ENCODE results near the gene C6orf15.

Gene C6orf15

DNA sequence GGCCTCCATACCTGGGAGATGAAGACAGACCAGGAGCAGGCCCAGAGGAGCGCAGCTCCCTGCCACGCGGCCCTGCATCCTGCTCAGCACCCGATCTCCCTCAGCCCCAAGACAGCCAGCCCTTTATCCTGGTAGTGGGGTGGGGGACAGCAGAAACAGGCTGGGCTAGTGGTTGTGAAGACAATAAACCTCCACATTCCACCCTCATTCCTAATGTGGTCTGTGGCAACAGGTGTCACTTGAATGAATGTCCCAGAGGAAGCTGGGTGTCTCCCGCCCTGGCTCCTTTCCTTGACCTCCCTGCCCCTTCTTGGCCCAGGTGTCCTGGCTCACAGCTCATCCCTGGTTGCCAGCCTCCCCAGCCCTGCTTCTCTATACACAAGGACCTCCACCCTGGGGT lies at the start of gene C6orf15:
Gene C6orf15, minus strand, starts transcription at position 98 of the 400 bp plus-strand sequence. Its CDS starts 20 bp downstream, at position 78.
- no peak for DNase-seq (ENCODE audit: low spot score)

DNA sequence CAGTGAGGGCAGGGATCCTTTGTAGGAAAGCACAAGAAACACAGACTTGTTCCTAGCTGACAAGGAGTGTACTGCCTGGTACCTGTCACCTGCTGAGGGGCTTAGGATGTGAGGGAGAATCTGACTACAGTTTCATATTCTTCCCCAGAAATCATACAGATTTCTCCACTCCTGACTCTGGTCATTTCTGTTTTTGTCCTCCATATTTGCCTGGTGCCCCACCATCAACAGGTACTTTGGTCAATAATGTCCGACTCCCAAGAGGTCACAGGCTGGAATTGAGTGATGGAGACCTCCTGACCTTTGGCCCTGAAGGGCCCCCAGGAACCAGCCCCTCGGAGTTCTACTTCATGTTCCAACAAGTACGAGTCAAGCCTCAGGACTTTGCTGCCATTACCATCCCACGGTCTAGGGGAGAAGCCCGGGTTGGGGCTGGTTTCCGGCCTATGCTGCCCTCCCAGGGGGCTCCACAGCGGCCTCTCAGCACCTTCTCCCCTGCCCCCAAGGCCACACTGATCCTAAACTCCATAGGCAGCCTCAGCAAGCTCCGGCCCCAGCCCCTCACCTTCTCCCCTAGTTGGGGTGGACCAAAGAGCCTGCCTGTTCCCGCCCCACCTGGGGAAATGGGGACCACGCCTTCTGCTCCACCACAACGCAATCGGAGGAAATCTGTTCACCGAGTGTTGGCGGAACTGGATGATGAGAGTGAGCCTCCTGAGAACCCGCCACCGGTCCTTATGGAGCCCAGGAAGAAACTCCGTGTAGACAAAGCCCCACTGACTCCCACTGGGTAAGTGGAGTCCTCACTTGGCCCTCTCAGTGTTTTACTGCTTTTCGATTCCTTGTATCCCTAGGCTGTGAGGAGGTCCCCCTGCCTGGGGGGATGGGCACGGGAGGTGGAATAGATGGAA lies 49.1 kb upstream of the C6orf15 start:
- no peak for DNase-seq (ENCODE audit: low spot score)

DNA sequence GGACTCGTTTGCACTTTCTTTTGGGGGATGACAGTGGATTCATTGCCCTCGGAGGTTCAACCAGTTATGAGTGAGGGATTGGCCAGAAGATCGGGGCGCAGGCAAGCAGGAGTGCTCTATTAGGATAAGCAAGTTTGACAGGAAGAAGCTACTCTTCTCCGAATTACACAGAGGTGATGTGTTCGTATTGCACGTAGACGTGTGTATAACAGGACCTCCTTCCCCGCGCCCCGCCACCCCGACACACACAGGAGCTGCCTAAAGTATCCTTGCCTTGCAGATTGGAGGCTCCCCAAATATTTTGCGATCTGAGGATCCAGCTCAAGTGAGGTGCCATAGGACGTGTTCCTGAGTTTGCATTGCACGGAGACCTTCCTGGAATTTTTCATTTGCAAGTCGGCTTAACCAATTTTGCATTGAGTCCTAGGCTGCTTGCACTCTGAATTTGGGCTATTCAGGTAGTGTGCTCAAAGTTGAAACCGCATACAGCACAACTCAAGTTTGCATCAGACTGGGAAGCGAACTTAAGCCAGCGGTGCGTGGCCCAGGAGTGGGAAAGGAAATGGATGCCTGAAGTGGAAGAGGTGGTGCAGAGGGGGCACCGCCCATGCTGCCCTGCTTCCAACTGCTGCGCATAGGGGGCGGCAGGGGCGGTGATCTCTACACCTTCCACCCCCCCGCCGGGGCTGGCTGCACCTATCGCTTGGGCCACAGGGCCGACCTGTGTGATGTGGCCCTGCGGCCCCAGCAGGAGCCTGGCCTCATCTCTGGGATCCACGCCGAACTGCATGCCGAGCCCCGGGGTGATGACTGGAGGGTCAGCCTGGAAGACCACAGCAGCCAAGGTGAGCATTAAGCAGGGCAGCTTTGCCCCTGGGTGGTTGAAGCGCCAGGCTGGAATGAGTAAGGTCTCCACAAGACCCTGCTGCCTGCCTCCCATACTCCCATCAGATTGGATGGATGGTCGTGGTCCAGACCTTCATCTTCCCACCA lies 46.8 kb upstream of the C6orf15 start:
- DNase-seq (ENCODE audit: low spot score), result peak; percentile 16

DNA sequence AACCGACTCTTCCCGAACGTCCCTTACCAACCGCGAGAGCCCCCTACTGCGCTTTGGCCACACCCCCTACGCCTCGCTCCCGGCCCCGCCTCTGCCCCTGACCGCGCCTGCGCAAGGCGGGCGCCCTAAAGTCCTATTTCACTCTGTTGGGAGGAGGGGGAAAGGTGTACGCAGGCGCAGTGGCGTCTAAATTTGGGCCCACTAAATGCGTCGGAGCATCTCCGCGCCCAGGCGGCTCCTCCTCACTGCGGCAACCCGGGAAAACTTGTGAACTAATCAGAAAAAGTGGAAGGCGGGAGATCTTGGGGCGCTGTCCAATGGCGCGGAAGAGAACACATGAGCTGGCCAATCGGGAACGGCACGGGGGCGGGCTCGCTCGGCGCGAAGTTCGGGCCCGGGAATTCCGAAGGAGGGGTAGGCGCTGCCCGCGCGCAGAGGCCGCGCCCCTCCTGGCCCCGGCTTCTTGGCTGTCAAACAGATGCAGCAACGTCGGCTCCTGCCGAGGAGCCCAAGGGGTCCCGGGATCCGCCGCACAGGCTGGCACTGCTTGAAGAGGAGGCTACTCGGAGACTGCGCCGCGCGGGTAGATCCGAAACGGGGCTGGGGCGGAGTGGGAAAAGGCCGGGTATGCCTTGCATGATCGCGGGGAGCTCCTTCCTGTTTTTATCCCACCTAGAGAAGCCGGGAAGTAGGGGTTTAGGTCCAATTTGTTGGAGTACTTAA lies 45.9 kb upstream of the C6orf15 start, which contains the start of gene TCF19:
Gene TCF19, plus strand, starts transcription at position 450 of the 723 bp plus-strand sequence. CDS start 881 bp downstream, outside the sequence.
- peak; percentile 99 for DNase-seq (ENCODE audit: low spot score)

DNA sequence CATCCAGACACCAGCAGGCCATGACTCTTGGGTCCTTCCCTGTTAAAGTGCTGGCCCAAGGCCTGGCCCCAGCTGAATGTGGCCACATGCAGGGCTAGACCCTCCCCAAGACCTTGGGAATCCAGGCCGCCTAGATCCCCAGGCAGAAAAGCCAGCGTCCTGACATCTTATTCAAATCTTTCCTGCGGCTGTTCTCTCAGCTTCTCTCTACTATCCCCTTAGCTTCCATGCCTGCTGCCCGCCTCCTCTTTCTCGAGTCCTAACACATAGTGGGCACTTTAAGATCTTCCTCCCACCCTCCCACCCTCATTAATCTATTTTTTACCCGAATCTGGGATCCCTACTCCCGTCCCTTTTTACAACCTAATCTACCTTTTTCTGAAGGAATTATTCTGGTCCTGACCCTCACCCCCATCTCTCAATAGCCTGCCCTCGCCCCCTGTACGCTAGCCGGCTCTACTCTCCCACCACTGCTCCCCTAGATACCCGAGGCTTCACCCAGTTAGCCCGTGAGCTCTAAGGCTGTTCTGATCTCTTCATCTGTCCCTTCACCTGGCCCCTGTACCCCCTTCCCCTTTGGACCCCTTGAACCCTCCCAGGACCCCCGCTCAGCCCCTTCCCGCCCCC lies 45.3 kb upstream of the C6orf15 start, which contains the start of gene CCHCR1:
Gene CCHCR1, minus strand, starts transcription at position 290 of the 627 bp plus-strand sequence. Its CDS starts 202 bp downstream, at position 88.
- no peak for DNase-seq (ENCODE audit: low spot score)

DNA sequence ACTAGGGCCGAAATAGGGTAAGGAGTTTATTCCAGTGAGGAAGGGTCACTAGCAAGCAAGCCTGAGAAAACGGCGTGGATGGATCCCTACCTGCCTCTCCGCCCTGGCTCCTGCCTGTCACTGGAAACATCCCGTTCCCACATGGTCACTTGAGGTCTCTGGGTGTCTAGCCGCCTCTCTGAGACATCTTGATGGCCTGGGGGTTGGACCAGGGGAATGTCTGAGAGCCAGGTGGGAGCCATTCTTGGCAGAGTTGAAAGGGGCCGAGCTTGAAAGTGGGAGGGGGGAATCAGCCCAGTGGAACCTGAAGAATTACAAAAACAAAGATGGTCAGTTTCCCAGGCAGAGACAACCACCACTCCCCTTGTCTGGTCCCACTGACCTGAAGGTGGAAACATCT lies 44.3 kb upstream of the C6orf15 start:
- no peak for DNase-seq (ENCODE audit: low spot score)

DNA sequence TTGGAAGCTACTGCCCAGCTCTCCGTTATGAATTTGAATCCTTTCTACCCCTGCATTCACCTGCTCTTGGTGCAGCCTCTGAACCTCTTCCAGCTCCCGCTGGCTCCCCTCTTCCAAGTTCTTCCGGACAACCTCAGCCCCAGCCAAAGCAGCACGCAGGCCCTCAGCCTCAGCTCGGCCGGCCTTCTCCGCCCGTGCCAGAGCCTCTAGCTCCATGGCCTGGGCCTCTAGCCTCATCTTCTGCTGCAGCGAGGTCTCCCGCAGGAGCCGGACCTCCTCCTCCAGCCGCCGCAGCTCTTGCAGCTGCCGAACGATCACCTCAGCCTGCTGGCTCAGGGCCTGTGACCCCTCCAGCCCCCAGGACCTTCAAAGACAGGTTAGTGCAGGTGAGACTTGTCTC lies 42.1 kb upstream of the C6orf15 start:
- no peak for DNase-seq (ENCODE audit: low spot score)

DNA sequence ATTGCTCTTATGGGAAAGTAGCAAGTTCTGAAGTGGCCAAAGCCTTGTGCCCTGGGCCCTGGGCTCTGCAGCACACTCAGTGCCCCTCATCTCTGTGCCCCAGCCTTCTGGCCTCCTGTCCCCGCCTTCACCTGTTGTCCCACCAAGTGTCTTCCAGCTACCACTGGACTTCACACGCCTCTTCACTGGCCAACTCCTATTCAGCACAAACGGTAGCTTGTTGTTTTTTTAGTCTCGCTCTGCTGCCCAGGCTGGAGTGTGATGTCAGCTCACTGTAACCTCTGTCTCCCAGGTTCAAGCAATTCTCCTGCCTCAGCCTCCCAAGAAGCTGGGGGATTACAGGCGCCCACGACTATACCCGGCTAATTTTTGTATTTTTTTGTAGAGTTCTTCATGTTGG lies 40.4 kb upstream of the C6orf15 start:
- no peak for DNase-seq (ENCODE audit: low spot score)

DNA sequence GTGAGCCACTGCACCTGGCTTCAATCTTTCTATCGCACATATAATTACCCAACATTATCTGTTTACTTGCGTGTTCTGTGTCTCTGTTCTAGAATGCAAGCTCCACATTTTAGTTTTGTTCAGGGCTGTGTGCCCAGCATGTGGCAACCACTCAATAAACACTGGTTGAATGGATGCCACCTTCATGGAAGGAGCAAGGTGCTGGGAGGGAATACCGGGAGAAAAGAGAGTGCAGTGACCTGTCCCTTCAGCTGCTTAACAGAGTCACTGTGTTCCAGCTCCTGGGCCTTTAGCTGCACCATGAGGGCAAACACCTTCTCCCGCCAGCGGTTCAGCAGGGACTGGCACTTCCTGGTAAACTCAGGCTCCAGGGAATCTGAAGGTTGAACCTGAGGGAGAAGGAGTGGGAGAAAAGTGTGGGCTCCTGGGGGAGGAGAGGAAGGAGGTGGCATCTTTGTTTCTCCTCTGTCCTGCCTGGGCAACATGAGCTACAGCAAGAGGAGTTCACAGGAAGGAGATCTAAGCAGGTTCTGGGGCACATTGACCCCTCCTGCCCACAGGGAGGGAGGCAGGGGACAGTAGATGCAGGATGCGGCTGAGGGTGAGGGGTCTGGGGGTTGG lies 37.6 kb upstream of the C6orf15 start:
- no peak for DNase-seq (ENCODE audit: low spot score)

DNA sequence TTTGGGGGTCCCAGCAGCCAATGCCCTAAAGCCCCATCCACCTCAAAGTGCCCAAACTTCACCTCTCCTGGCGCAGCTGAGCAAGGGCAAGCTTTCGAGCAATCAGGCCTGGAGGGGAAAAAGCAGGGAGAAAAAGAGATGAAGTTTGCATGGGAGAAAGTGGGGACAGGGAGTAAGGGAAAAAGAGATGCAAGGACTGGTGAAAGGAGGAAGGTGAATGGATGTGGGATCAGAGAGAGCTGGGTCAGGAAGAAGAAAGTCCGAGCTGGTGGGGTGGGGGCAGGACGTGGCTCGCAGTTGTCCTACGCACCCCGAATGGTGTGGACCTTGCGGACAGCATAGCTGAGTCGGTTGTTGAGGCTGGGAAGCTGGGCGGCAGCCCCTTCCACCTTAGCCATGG lies 33.0 kb upstream of the C6orf15 start:
- no peak for DNase-seq (ENCODE audit: low spot score)

DNA sequence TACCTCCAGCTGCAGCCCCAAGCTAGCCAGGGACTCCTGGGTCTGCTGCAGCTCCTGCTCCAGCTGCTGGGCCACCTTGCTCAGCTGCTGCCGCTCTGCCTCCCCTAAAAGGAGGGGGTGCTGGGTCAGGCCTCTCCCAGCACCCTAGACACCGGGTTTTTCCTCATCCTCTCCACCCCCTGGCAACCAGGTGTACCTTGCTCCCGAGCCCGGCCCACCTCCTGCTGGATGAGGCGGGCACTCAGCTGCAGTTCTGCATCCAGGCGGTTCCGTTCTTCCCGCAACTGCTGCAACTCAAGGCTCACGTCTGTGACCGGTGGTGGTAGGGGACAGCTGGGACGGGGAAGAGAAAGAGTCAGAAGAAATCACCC lies 32.6 kb upstream of the C6orf15 start:
- DNase-seq (ENCODE audit: low spot score), result no peak

DNA sequence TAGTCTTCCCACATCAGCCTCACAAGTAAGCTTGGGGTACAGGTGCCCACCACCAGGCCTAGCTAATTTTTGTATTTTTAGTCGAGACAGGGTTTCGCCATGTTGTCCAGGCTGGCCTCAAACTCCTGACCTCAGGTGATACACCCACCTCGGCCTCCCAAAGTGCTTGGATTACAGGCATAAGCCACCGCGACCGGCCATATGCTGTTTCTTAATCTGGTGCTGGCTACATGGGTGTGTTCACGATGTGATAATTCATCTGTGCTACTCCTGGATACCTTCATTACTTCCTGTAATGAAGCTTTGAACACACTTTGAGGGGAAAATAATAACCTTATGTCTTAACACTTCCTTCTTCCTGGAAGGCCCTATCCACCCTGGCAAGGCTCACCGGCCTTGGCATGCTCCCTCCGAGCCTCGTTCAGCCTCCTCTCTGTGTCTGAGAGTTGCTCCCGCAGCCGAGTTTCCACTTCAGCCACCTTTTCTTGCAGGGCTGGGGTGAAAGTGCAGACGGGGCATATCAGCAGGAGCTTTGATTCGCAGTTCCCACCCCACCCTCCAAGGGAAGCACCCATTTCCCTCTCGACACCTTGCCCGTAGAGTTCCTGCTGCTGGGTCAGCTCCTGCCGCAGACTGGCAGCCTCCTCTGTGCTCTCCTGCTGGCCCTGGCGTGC lies 32.1 kb upstream of the C6orf15 start:
- no peak for DNase-seq (ENCODE audit: low spot score)

DNA sequence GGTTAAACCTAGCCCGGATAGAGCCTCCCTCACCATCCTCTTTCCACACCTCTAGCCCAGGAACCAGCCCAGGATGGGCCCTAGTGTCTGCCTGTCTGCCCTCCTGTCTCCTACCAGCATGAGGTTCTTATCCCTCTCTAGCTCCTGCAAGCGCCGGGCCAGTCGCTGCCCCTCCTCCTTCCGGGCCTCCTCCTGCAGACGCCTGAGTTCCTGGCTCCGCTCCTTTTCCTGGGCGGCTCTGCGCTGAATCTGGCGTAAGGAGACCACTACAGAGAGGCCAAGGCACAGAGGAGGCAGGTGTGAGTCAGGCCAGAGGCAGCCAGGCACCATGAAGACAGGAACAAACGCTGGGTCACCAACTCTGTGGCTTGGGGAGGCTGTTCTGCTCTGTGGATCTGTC lies 30.8 kb upstream of the C6orf15 start:
- DNase-seq (ENCODE audit: low spot score), result no peak

DNA sequence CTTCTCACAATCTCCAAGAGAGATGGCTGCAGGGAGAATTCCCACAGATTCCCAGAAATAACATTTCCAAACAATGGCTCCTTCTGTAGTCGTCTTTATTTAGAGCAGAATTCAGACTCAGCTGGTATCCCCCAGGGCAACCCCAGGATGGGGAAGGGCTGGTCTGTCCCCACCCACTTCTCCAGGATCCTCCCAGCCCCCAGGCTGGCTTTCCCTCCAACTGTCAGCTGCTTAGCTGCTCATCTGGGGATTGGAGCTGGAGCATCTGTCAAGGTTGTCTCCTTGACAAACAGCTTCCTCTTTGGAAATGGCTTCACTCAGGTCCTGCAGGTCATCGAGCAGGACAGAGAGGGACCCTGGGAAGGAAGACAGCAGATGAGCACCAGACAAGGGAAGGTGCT lies 30.0 kb upstream of the C6orf15 start:
- no peak for DNase-seq (ENCODE audit: low spot score)

DNA sequence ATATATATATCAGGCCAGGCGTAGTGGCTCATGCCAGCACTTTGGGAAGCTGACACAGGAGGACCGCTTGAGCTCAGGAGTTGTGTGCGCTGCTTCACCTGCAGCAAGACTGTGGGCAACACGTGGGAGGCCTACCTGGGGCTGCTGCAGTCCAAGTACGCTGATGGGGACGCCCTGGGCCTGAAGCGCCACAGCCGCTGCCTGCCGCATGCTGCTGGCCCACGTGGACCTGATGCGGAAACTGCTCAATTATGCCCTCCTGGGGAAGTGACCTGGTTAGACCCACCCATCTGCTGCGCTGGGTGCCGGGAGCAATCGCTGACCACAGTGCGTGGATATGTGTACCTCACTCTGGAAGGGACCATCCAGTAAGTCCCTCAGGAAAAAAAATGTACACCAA lies 28.3 kb upstream of the C6orf15 start:
- DNase-seq (ENCODE audit: low spot score), result no peak

DNA sequence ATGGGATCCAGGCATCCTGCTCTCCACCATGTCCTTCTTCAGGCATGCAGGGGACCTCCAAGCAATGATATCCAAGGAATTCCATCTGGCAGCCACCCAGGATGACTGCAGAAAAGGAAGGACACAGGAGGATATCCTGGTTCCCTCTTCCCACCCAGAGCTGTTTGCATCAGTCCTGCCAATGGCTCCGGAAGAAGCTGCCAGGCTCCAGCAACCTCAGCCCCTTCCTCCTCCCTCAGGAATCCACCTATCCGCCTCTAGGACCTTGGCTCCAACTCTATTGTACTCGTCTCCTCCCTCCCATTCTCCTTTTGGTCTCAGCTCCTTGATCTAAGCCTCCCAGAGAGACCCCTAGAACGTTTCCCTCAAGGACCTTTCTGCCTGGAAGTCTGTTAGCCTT lies 27.2 kb upstream of the C6orf15 start:
- no peak for DNase-seq (ENCODE audit: low spot score)

DNA sequence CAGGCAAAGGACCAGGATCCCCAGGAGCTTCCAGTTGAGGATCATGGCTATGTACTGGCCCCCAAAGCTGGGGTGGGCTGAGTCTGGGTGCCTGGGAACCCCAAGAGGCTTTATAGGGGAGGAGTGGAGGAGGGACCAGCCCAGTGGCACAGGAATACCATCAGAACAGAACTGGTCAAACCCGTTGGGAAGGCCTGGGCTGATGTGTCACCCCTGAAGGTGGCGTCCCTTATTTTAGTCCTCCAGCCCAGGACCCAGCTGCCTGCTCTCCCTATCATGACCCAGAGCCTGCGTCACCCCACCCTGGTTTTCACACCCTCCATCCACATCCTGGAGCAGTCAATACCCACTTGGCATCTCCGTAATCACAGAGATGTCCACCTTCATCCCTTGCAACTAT lies 26.6 kb upstream of the C6orf15 start, which contains the start of gene PSORS1C2:
Gene PSORS1C2, minus strand, starts transcription at position 85 of the 400 bp plus-strand sequence. Its CDS starts 40 bp downstream, at position 45.
- DNase-seq (ENCODE audit: low spot score), result no peak

DNA sequence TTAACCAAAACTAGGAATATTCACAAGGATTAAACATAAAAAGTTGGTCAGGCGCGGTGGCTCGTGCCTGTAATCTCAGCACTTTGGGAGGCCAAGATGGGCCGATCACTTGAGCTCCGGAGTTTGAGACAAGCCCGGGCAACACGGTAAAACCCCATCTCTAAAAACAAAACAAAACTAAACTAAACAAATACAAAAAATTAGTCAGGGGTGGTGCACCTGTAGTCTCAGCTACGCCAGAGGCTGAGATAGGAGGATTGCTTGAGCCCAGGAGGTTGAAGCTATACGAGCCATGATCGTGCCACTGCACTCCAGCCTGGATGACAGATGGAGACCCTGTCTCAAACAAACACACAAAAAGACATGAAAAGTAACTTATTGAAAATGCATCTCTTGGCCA lies 23.3 kb upstream of the C6orf15 start:
- DNase-seq (ENCODE audit: low spot score), result no peak

DNA sequence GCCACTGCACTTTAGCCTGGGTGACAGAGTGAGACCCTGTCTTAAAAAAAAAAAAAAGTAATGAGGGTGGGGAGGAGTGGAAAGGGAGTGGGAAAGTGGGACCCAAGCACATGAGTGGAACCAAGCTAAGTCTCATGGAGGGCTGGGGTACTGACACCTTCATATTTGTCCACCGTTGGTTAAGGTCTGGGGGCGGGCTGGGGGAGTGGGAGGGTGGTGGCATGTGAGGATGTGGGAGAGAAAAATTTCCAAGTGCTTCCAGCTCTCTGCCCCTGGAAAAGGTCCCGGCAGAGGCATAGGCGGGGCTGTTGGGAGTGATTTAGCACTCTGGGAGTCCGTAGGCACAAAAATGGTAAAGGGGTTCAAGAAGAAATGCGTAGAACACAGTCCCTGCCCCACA lies 20.4 kb upstream of the C6orf15 start:
- no peak for DNase-seq (ENCODE audit: low spot score)

DNA sequence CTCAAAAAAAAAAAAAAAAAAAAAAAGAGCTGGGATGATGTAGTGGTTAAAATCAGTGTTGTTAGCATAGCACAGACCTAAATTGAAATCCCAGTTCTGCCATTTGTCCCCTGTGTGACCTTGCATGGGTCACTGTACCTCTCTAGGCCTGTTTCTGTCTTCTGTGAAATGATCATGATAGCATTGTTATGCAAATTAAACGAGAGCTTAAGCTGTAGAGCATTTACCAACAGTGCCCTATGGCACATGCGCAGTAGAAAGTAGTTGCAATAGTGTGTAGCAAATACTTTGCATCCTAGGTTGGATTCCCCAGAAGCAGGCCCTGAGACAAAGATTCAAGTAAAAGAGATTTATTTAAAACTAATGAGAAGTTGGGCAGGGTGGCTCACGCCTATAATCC lies 19.2 kb upstream of the C6orf15 start:
- DNase-seq (ENCODE audit: low spot score), result no peak

Data from CD4-positive, alpha-beta T cell treated with Interleukin-2 at 100 ng/mL for 4 hours (primary cell).